Calu3 (cell line): Measurements from ENCODE around the gene LDLR. TPM values are rescaled to one million over a fixed set of nuclear protein-coding genes. Genes with fewer than 3 reads are reported as not detected.

Experiments
- BruUV-seq: library from RNA; stranded (reverse); fragments of 400-500 nt; replicated peaks from 2 replicates; lab custom pipeline; 2021; lab: Mats Ljungman, UMichigan
- CTCF ChIA-PET: fragments of 300-600 bp; sonication (Branson Sonifier 250); formaldehyde crosslinking; loops from one replicate; lab custom pipeline; 2022; ENCODE audit warnings: antibody characterized with exemption; lab: Charles Lee
- DNase-seq: peaks from one replicate; pipeline ENCODE4 v3.0.0; 2022
- H3K27ac Mint-ChIP-seq: one replicate; pipeline ENCODE4 v1.8.0; 2022; ENCODE audit warnings: mixed read lengths; ENCODE audit not compliant: unreplicated experiment
- H3K27me3 Mint-ChIP-seq: one replicate; pipeline ENCODE4 v1.8.0; 2022; ENCODE audit warnings: mixed read lengths; ENCODE audit not compliant: unreplicated experiment
- H3K36me3 Mint-ChIP-seq: one replicate; pipeline ENCODE4 v1.8.0; 2022; ENCODE audit warnings: mild to moderate bottlenecking, moderate library complexity, mixed read lengths; ENCODE audit not compliant: insufficient read depth, unreplicated experiment
- H3K4me1 Mint-ChIP-seq: one replicate; pipeline ENCODE4 v1.8.0; 2022; ENCODE audit warnings: mild to moderate bottlenecking, low read depth, mixed read lengths; ENCODE audit not compliant: unreplicated experiment
- H3K4me3 Mint-ChIP-seq: one replicate; pipeline ENCODE4 v1.8.0; 2022; ENCODE audit warnings: mild to moderate bottlenecking, low read depth, moderate library complexity, mixed read lengths; ENCODE audit not compliant: unreplicated experiment
- H3K9me3 Mint-ChIP-seq: one replicate; pipeline ENCODE4 v1.8.0; 2022; ENCODE audit warnings: low read depth, mixed read lengths; ENCODE audit not compliant: unreplicated experiment
- intact Hi-C: fragments of 100-400 bp; cut with micrococcal nuclease; formaldehyde crosslinking; loops from one replicate; pipeline ENCODE4 v1.10.0; 2022; ENCODE audit not compliant: unreplicated experiment
- total RNA-seq: library from RNA; stranded (reverse); gene quantifications from 2 replicates; pipeline ENCODE4 v1.2.3, GENCODE V29; 2022
- TF ChIP-seq, protein P1 (sequence below): fragments of 200-600 bp; IDR thresholded peaks from one replicate; pipeline ENCODE4 v1.8.0; 2022; ENCODE audit warnings: antibody characterized with exemption; ENCODE audit not compliant: unreplicated experiment

The LDLR gene
- total RNA-seq, 1 experiment from 2014 or later, result 289 TPM

DNA sequence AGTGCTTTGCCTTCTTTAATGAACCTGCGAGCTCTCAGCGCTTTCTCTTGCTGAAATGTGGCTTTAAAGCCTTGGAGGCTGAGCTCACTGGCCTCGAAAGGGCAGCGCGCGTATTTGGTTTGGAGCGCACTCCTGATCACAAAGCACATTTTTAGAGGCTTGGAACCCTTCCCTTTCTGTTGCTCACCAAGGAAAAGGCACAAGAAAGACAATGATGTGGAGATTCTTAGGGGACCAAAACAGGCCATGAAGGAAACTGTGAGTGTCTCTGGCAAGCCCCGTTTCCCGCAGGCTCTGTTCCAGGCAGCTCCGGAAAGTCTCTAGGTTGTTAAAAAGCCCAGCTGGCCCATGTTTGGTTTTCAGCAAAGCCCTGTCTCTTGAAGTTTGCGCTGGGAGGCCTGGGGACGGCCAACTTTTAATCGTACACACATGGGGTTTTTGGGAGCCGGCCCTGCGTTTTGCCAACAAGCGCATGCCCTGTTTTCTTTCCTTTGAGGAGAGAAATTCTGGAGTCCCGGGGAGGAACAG is 75.7 kb downstream of the LDLR start:
- no TSS peak for BruUV-seq
- Mint-ChIP-seq H3K4me1 (no peaks in the 10 kb centered on the region), H3K9me3 (no peaks in the 10 kb centered on the region), H3K4me3 (no peak overlapping the region), H3K27ac (no peak overlapping the region), H3K27me3 (no peaks in the 10 kb centered on the region), H3K36me3 (peaks cover 3% of the 10 kb centered on the region)
- CTCF ChIA-PET, result no interaction called here
- DNase-seq, result no peak
- TF ChIP-seq, protein P1, sequence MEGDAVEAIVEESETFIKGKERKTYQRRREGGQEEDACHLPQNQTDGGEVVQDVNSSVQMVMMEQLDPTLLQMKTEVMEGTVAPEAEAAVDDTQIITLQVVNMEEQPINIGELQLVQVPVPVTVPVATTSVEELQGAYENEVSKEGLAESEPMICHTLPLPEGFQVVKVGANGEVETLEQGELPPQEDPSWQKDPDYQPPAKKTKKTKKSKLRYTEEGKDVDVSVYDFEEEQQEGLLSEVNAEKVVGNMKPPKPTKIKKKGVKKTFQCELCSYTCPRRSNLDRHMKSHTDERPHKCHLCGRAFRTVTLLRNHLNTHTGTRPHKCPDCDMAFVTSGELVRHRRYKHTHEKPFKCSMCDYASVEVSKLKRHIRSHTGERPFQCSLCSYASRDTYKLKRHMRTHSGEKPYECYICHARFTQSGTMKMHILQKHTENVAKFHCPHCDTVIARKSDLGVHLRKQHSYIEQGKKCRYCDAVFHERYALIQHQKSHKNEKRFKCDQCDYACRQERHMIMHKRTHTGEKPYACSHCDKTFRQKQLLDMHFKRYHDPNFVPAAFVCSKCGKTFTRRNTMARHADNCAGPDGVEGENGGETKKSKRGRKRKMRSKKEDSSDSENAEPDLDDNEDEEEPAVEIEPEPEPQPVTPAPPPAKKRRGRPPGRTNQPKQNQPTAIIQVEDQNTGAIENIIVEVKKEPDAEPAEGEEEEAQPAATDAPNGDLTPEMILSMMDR, result no peak
- intact Hi-C loops, result no loop called here

- no TSS peak for BruUV-seq
These were observed 76.3 kb downstream of the LDLR start for GRCh38 chr19:11165486-11166030.

GRCh38 chr19:11166281-11167142 is 77.2 kb downstream of the LDLR start:
- no TSS peak for BruUV-seq
- no peaks in the 10 kb centered on the region for H3K9me3 Mint-ChIP-seq
- no peak for DNase-seq
- H3K27ac Mint-ChIP-seq, result no peak overlapping the region
- no peaks in the 10 kb centered on the region for H3K27me3 Mint-ChIP-seq
- CTCF ChIA-PET, result interaction anchor here (1.1 kb wide), 1 partner anchor 10 kb away, joined by 3 read pairs; no protein-coding TSS in a partner anchor
- intact Hi-C loops, result no loop called here
- no peaks in the 10 kb centered on the region for H3K4me1 Mint-ChIP-seq
- H3K36me3 Mint-ChIP-seq, result peaks cover 4% of the 10 kb centered on the region
- TF ChIP-seq, protein P1, result no peak
- no peak overlapping the region for H3K4me3 Mint-ChIP-seq

More at GRCh38 chr19:11165486-11166030, 76.3 kb downstream of the LDLR start:
- TF ChIP-seq, protein P1, result no peak
- Mint-ChIP-seq H3K36me3 (peaks cover 4% of the 10 kb centered on the region), H3K9me3 (no peaks in the 10 kb centered on the region), H3K27ac (no peak overlapping the region), H3K27me3 (no peaks in the 10 kb centered on the region), H3K4me1 (no peaks in the 10 kb centered on the region), H3K4me3 (no peak overlapping the region)
- CTCF ChIA-PET, result no interaction called here
- no peak for DNase-seq
- intact Hi-C loops, result no loop called here

GRCh38 chr19:11168568-11168967 is 79.3 kb downstream of the LDLR start:
- H3K4me3 Mint-ChIP-seq, result no peak overlapping the region
- CTCF ChIA-PET, result no interaction called here

More at GRCh38 chr19:11168568-11168967, 79.3 kb downstream of the LDLR start:
- Mint-ChIP-seq H3K36me3 (peaks cover 8% of the 10 kb centered on the region), H3K27ac (no peak overlapping the region), H3K4me1 (no peaks in the 10 kb centered on the region), H3K9me3 (no peaks in the 10 kb centered on the region), H3K27me3 (no peaks in the 10 kb centered on the region)
- TF ChIP-seq, protein P1, result no peak
- intact Hi-C loops, result no loop called here
- no TSS peak for BruUV-seq
- DNase-seq, result peak; percentile 18
